ENCODE measurements around the gene INSR. TPM values are rescaled to one million over a fixed set of nuclear protein-coding genes. Genes with fewer than 3 reads are reported as not detected.

Gene INSR
- total RNA-seq, 2 experiments from 2014 or later, result 0.87 to 1.0 TPM

DNA sequence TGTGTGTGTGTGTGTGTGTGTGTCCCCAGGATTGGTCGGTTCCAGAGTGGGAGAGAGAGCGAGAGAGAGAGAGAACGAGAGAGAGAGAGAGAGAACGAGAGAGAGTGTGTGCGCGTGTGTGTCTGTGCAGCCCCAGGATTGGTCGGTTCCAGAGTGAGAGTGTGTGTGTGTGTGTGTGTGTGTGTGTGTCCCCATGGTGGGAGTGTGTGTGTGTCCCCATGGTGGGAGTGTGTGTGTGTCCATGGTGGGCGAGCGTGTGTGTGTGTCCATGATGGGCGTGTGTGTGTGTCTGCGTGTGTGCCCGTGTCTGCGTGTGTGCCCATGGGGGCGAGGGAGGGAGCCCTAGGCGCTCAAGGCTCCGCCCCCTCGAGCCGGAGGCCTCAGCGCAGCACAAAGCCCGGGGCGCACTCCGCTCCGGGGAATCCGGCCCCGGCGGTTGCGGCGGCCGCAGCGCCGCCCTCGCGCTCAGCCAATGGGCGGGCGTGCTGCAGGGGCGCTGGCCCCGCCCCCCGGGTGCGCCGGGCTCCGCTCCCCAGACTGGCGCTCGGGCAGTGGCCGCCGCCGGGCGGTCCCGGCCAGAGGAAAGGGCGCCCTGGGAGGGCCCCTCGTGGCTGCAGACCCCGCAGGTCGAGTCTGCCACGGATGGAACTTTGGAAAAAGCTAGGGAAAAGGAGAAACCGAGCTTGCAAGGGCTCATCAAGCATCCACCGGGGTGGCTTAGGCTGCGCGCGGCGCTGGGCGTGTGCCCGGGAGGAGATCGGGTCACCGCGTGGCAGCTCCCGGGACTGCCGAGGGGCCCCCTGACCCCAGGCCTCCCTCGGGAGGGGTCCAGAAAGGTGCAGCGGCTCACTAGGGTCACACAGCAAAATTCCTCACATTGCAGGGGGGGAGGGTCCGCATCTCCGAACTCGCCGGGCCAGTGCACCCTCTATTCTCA lies 96.2 kb downstream of the INSR start:
- intact Hi-C loops (cut with micrococcal nuclease), result no loop called here
- ChIA-PET POLR2A (no interaction called here), CTCF (no interaction called here)
- ATAC-seq (peak; percentile 89), DNase-seq (peak; percentile 92)
- Mint-ChIP-seq H3K4me1 (ENCODE audit: low read depth) (peaks cover 18% of the 10 kb centered on the region), H3K27ac (peak overlapping the region; percentile 96), H3K36me3 (ENCODE audit: low read depth) (no peaks in the 10 kb centered on the region), H3K27me3 (peaks cover 26% of the 10 kb centered on the region), H3K4me3 (peak overlapping the region; percentile 82), H3K9me3 (no peaks in the 10 kb centered on the region)
- TF ChIP-seq, protein P1, sequence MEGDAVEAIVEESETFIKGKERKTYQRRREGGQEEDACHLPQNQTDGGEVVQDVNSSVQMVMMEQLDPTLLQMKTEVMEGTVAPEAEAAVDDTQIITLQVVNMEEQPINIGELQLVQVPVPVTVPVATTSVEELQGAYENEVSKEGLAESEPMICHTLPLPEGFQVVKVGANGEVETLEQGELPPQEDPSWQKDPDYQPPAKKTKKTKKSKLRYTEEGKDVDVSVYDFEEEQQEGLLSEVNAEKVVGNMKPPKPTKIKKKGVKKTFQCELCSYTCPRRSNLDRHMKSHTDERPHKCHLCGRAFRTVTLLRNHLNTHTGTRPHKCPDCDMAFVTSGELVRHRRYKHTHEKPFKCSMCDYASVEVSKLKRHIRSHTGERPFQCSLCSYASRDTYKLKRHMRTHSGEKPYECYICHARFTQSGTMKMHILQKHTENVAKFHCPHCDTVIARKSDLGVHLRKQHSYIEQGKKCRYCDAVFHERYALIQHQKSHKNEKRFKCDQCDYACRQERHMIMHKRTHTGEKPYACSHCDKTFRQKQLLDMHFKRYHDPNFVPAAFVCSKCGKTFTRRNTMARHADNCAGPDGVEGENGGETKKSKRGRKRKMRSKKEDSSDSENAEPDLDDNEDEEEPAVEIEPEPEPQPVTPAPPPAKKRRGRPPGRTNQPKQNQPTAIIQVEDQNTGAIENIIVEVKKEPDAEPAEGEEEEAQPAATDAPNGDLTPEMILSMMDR (IDR thresholded peaks at IDR 0.05), result no peak

DNA sequence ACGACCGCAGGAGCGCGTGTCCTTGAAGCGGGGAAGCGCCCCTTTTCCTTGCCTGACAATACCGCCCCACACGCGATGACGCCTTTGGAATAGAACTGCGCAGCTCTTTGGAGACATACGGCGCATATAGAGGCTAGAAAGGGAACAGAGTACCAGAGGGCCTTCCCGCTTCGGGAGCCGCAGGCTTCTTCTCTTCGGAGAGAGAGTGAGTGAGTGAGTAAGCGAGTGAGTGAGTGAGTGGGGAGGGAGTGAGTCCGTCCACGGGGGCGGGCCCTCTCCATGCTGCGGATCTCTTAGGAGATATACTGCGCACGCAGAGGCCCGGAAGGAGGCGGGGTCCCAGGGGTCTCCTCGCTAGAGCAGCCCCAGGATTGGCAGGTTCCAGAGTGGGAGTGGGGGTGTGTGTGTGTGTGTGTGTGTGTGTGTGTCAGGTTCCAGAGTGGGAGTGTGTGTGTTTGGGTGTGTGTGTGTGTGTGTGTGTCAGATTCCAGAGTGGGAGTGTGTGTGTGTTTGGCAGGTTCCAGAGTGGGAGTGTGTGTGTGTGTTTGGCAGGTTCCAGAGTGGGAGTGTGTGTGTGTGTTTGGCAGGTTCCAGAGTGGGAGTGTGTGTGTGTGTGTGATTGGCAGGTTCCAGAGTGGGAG lies 97.0 kb downstream of the INSR start:
- peaks cover 32% of the 10 kb centered on the region for H3K27me3 Mint-ChIP-seq
- H3K27ac Mint-ChIP-seq, result peak overlapping the region; percentile 96
- intact Hi-C loops (cut with micrococcal nuclease), result no loop called here
- peaks cover 24% of the 10 kb centered on the region for H3K4me1 Mint-ChIP-seq (ENCODE audit: low read depth)
- TF ChIP-seq, protein P1 (IDR thresholded peaks at IDR 0.05), result no peak
- DNase-seq, result peak; percentile 97
- POLR2A ChIA-PET, result no interaction called here
- ATAC-seq, result peak; percentile 70
- no peaks in the 10 kb centered on the region for H3K9me3 Mint-ChIP-seq
- peak overlapping the region; percentile 82 for H3K4me3 Mint-ChIP-seq
- CTCF ChIA-PET, result no interaction called here
- H3K36me3 Mint-ChIP-seq (ENCODE audit: low read depth), result no peaks in the 10 kb centered on the region

DNA sequence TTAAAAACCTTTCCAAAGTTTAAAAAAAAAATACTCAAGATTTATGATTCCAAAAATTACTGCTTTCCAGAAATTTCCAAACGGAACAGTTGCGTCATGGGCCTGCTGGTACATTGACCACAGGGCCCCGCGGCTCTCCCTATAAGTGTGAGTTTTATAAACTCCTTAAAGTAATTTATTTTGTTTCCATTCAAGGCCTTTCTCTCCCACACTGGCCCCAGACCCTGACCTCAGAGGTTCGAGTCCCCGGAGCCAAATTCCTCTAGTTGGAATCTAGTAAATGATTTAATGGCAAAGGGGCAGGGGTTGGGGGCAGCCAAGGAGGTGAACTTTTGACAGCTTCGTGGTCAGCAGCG lies 97.5 kb downstream of the INSR start:
- TF ChIP-seq, protein P1 (IDR thresholded peaks at IDR 0.05), result no peak
- no peak for ATAC-seq
- H3K9me3 Mint-ChIP-seq, result no peaks in the 10 kb centered on the region
- no peaks in the 10 kb centered on the region for H3K36me3 Mint-ChIP-seq (ENCODE audit: low read depth)
- H3K4me3 Mint-ChIP-seq, result peak overlapping the region; percentile 82
- peaks cover 27% of the 10 kb centered on the region for H3K4me1 Mint-ChIP-seq (ENCODE audit: low read depth)
- ChIA-PET POLR2A (no interaction called here), CTCF (interaction anchor here (0.8 to 1.2 kb wide), 2 partner anchors 8 to 13 kb away, joined by 3 read pairs; no protein-coding TSS in a partner anchor)
- intact Hi-C loops (cut with micrococcal nuclease), result no loop called here
- peak overlapping the region; percentile 96 for H3K27ac Mint-ChIP-seq
- DNase-seq, result no peak
- H3K27me3 Mint-ChIP-seq, result peaks cover 30% of the 10 kb centered on the region

DNA sequence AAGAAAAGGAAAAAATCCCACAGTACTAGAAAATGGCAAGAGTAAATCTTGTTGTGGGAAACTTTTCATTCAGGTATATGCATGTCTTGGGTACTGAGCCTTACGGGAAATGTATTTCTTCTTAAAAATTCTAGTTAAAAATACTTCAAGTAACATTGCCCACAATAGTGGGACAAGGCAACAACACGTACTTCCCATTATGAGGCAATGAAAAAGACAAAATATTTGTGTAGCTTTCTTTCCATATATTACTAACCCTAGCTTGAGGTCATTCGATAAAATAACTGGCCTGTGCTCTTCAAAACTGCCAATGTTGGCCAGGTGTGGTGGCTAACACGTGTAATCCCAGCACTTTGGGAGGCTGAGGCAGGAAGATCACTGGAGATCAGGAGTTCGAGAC lies 99.2 kb downstream of the INSR start:
- ATAC-seq, result no peak
- no peak overlapping the region for H3K4me3 Mint-ChIP-seq
- ChIA-PET POLR2A (no interaction called here), CTCF (no interaction called here)
- peaks cover 33% of the 10 kb centered on the region for H3K4me1 Mint-ChIP-seq (ENCODE audit: low read depth)
- H3K9me3 Mint-ChIP-seq, result no peaks in the 10 kb centered on the region
- peaks cover 30% of the 10 kb centered on the region for H3K27me3 Mint-ChIP-seq
- no peak overlapping the region for H3K27ac Mint-ChIP-seq
- TF ChIP-seq, protein P1 (IDR thresholded peaks at IDR 0.05), result no peak
- intact Hi-C loops (cut with micrococcal nuclease), result no loop called here
- no peak for DNase-seq
- H3K36me3 Mint-ChIP-seq (ENCODE audit: low read depth), result no peaks in the 10 kb centered on the region

DNA sequence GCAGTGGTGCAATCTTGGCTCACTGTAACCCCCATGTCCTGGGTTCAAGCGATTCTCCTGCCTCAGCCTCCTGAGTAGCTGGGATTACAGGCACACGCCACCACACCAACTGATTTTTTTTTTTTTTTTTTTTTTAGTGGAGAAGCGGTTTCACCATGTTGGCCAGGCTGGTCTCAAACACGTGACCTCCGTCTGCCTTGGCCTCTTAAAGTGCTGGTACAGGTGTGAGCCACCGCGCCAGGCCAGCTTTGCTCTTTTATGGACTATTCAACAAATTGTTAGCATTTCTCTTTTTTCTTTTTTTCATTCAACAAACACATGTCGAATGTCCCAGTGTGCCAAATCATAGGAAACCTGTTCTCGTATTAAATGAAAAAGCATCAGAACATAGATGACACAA lies 99.6 kb downstream of the INSR start:
- intact Hi-C loops (cut with micrococcal nuclease), result no loop called here
- ChIA-PET CTCF (no interaction called here), POLR2A (no interaction called here)
- H3K4me3 Mint-ChIP-seq, result no peak overlapping the region
- DNase-seq (no peak), ATAC-seq (no peak)
- peaks cover 26% of the 10 kb centered on the region for H3K27me3 Mint-ChIP-seq
- no peaks in the 10 kb centered on the region for H3K36me3 Mint-ChIP-seq (ENCODE audit: low read depth)
- H3K9me3 Mint-ChIP-seq, result no peaks in the 10 kb centered on the region
- peaks cover 30% of the 10 kb centered on the region for H3K4me1 Mint-ChIP-seq (ENCODE audit: low read depth)
- no peak overlapping the region for H3K27ac Mint-ChIP-seq
- TF ChIP-seq, protein P1 (IDR thresholded peaks at IDR 0.05), result no peak

Measured in activated CD8-positive, alpha-beta T cell treated with anti-CD3 and anti-CD28 coated beads for 36 hours (primary cell).